ENCODE measurements around the gene TSPAN9.

DNA sequence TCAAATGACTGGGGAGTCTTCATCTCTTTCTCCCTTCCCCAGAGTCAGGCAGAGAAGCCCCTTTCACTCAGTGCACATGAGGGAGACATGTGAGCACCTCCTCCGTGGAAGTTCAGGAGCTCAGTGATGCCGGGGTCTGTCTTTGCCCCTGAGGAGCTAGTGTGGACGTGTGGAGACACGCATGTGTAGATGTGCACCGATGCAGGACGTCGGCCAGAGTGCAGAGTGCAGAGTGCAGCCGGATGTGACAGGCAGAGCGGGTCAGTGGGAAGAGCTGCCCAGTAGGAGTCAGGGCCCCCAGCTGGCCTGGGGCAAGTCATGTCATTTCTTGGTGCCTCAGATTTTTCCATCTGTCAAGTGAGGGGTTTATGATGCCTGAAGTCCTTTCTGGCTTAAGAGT is 20.7 kb downstream of the TSPAN9 start:
- TF ChIP-seq GATA3 (IDR thresholded peaks at IDR 0.05; ENCODE audit: low read depth, low read length) (no peak), GATA2 (IDR thresholded peaks at IDR 0.05; ENCODE audit: low read depth, low read length) (no peak)

Data from SH-SY5Y (cell line).